ENCODE results near the gene CAND1. TPM values are rescaled to one million over a fixed set of nuclear protein-coding genes. Genes with fewer than 3 reads are reported as not detected.

CAND1 gene
- total RNA-seq, 2 donors from 2014 or later = 23.1 to 24.8 TPM

GRCh38 chr12:67299526-67299925, 30.4 kb downstream of the CAND1 start:
- TF ChIP-seq CTCF (IDR thresholded peaks at IDR 0.05) = no peak
- no peak overlapping the region for H3K27ac ChIP-seq

GRCh38 chr12:67299926-67300325, 30.8 kb downstream of the CAND1 start:
- no peak overlapping the region for H3K27ac ChIP-seq
- no peak overlapping the region for H3K4me3 ChIP-seq
- H3K36me3 ChIP-seq = peaks cover 45% of the 10 kb centered on the region
- no peaks in the 10 kb centered on the region for H3K4me1 ChIP-seq
- no peaks in the 10 kb centered on the region for H3K27me3 ChIP-seq
- no peak for TF ChIP-seq CTCF (IDR thresholded peaks at IDR 0.05)
- H3K9me3 ChIP-seq = no peaks in the 10 kb centered on the region
- no peak for DNase-seq (ENCODE audit: low spot score)

More at GRCh38 chr12:67299526-67299925, 30.4 kb downstream of the CAND1 start:
- no peak for DNase-seq (ENCODE audit: low spot score)
- Histone ChIP-seq H3K4me3 (no peak overlapping the region), H3K27me3 (no peaks in the 10 kb centered on the region), H3K9me3 (no peaks in the 10 kb centered on the region), H3K36me3 (peaks cover 46% of the 10 kb centered on the region), H3K4me1 (no peaks in the 10 kb centered on the region)

- Histone ChIP-seq H3K4me3 (no peak overlapping the region), H3K9me3 (no peaks in the 10 kb centered on the region), H3K4me1 (no peaks in the 10 kb centered on the region), H3K27me3 (no peaks in the 10 kb centered on the region), H3K27ac (no peak overlapping the region), H3K36me3 (peaks cover 57% of the 10 kb centered on the region)
- no peak for TF ChIP-seq CTCF (IDR thresholded peaks at IDR 0.05)
- no peak for DNase-seq (ENCODE audit: low spot score)
These were observed 33.0 kb downstream of the CAND1 start for GRCh38 chr12:67302162-67302561.

GRCh38 chr12:67305544-67305943, 36.4 kb downstream of the CAND1 start:
- H3K4me3 ChIP-seq = no peak overlapping the region
- no peak for DNase-seq (ENCODE audit: low spot score)
- H3K27ac ChIP-seq = no peak overlapping the region
- no peak for TF ChIP-seq CTCF (IDR thresholded peaks at IDR 0.05)
- H3K27me3 ChIP-seq = no peaks in the 10 kb centered on the region
- H3K9me3 ChIP-seq = no peaks in the 10 kb centered on the region
- no peaks in the 10 kb centered on the region for H3K4me1 ChIP-seq
- peaks cover 72% of the 10 kb centered on the region for H3K36me3 ChIP-seq

- DNase-seq (ENCODE audit: low spot score) = no peak
- no peaks in the 10 kb centered on the region for H3K4me1 ChIP-seq
- no peaks in the 10 kb centered on the region for H3K9me3 ChIP-seq
- H3K27ac ChIP-seq = no peak overlapping the region
- no peak for TF ChIP-seq CTCF (IDR thresholded peaks at IDR 0.05)
- no peaks in the 10 kb centered on the region for H3K27me3 ChIP-seq
- peaks cover 82% of the 10 kb centered on the region for H3K36me3 ChIP-seq
- no peak overlapping the region for H3K4me3 ChIP-seq
These were observed 37.6 kb downstream of the CAND1 start for GRCh38 chr12:67306712-67307111.

- no peak for TF ChIP-seq CTCF (IDR thresholded peaks at IDR 0.05)
- no peaks in the 10 kb centered on the region for H3K9me3 ChIP-seq
- no peak for DNase-seq (ENCODE audit: low spot score)
- H3K36me3 ChIP-seq = peaks cover 34% of the 10 kb centered on the region
- no peaks in the 10 kb centered on the region for H3K4me1 ChIP-seq
- no peaks in the 10 kb centered on the region for H3K27me3 ChIP-seq
- no peak overlapping the region for H3K27ac ChIP-seq
- H3K4me3 ChIP-seq = no peak overlapping the region
These were observed 46.5 kb downstream of the CAND1 start for GRCh38 chr12:67315661-67316060.

Data from right atrium auricular region (tissue), 2 donors.